Subcutaneous adipose tissue (tissue), 4 donors: ENCODE results near the gene MYMX. TPM values are rescaled to one million over a fixed set of nuclear protein-coding genes. Genes with fewer than 3 reads are reported as not detected.

Experiments
- CTCF ChIP-seq: fragments of 450-650 bp; IDR thresholded peaks from one replicate; pipeline ENCODE4 v1.5.1; 2016; ENCODE audit warnings: low read depth, mild to moderate bottlenecking, control low read depth, antibody characterized with exemption, moderate library complexity
- total RNA-seq, 4 donors: library from RNA; depleted of rRNA; stranded (reverse); fragments of >200 nt; gene quantifications; one replicate each; pipeline ENCODE4 v1.1.0, GENCODE V29; 2016

Gene MYMX
- total RNA-seq, 4 donors from 2014 or later = 0.98 to 2.6 (median 1.8) TPM

GRCh38 chr6:44262467-44263353 is 46.0 kb downstream of the MYMX start:
- TF ChIP-seq CTCF = no peak

DNA sequence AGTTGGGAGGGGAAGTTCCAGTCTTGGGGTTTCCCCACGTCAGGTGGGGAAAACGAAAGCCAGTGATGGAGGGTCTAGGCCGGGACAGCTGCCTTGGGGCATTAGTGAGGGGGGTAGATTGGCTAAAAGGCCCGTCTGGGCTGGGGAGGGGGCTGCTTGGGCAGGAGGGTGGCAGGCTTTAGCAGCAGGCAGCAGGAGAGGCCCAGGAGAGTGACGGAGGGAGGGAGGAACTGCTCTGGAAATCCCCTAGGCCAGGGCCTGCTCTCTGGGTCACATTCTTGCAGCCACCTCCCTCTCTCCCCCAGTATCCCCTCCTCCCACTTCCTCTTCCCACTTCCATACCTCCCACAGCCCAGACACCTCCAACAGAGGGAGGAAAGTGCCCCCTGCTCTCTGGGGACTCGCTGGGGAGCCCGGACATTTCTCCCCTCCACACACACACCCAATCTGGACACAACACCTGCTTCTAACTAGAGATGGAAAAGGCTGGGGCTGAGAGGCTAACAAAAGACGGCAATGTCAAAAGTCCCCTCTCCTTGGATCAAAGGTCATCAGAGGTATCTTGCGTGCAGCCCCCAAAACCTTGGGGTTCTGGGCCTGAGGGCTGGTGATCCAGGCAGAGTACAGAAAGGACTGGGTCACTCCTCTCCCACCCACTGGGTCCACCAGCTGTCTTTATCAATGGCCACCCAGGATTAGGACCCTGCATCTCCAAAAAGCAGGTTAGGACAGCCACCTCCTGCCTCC is 46.8 kb downstream of the MYMX start:
- no peak for TF ChIP-seq CTCF

- no peak for TF ChIP-seq CTCF
Observed at GRCh38 chr6:44264154-44265006, 47.7 kb downstream of the MYMX start.

- no peak for TF ChIP-seq CTCF
Observed at GRCh38 chr6:44265007-44265721, 48.4 kb downstream of the MYMX start, which contains the start of gene NFKBIE. NFKBIE (minus strand) TSS chr6:44265551; CDS start chr6:44265346, 205 bp downstream.

DNA sequence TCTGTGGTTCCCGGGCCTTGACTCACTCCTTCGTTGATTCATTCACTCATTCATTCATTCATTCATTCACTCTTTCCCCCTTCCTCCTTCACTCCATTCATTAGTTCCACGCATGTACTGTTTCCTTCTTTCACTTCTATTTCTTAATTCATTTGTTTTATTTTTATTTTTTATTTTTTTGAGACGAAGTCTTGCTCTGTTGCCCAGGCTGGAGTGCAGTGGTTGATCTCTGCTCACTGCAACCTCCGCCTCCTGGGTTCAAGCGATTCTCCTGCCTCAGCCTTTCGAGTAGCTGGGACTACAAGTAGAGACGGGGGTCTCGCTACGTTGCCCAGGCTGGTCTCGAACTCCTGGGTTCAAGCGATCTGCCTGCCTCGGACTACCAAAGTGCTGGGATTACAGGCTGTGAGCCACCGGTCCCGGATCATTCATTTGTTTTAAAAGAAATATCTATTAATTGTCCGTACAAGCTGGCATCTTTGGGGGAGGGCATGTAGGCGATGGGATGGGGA is 49.1 kb downstream of the MYMX start:
- TF ChIP-seq CTCF = no peak

DNA sequence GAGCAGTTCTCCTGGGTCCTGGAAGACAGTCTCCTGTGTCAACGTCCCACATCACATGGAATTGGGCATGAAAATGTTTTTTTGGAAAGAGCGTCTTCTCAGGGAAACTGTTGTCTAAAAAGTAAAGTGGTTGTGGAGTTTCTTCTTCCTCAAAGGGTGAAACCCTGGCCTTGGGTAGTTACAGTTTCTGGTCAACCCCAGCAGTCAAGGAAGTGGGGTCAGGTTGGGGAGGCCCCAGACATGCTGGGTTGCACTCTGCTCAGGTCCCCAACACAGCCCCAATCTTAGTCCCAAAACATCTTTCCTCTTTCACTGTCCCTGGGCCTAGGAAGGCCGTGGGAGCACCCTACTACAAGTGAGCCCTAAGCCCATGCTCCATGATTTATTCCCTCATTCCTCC is 49.6 kb downstream of the MYMX start:
- TF ChIP-seq CTCF = no peak
